Gastroesophageal sphincter (tissue), 4 donors: Measurements from ENCODE around the gene BCL2. TPM values are rescaled to one million over a fixed set of nuclear protein-coding genes. Genes with fewer than 3 reads are reported as not detected.

Experiments used
- ATAC-seq: fragments of 150-250 bp; one replicate; pipeline ENCODE4 v1.9.1; 2016; ENCODE audit warnings: mild to moderate bottlenecking, moderate library complexity
- H3K27ac ChIP-seq, 4 donors: fragments of 200-600 bp; sonication (generic) in 3 of 4; 1 replicate in 3 of 4; 2 replicates in 1 of 4; pipeline ENCODE4 v1.5.1; 2016 to 2019
- H3K27me3 ChIP-seq: fragments of 200-600 bp; sonication (generic); one replicate; pipeline ENCODE4 v1.5.1; 2019
- H3K36me3 ChIP-seq, 2 donors: fragments of 200-600 bp; sonication (generic); one replicate each; pipeline ENCODE4 v1.5.1; 2019; ENCODE audit warnings: control low read depth in 1 of 2
- H3K4me1 ChIP-seq, 3 donors: fragments of 200-600 bp; sonication (generic); 1 replicate in 2 of 3; 2 replicates in 1 of 3; pipeline ENCODE4 v1.5.1; 2016 to 2019; ENCODE audit warnings: control low read depth in 2 of 3
- H3K4me3 ChIP-seq, 2 donors: fragments of 200-600 bp; sonication (generic); one replicate each; pipeline ENCODE4 v1.5.1; 2019; ENCODE audit warnings: mild to moderate bottlenecking in 1 of 2, moderate library complexity in 1 of 2
- H3K9me3 ChIP-seq, 3 donors: fragments of 200-600 bp; sonication (generic); one replicate each; pipeline ENCODE4 v1.5.1; 2017 to 2019; ENCODE audit warnings: control low read depth in 2 of 3
- EP300 ChIP-seq: sonication (generic); formaldehyde crosslinking; IDR thresholded peaks from one replicate; pipeline ENCODE4 v1.6.1; 2017; ENCODE audit warnings: antibody characterized with exemption, mild to moderate bottlenecking
- POLR2A ChIP-seq, 2 donors: fragments of 450-650 bp; IDR thresholded peaks; one replicate each; pipeline ENCODE4 v1.6.1; 2017; ENCODE audit warnings: antibody characterized with exemption in 2 of 2, mild to moderate bottlenecking in 2 of 2, moderate library complexity in 1 of 2
- POLR2AphosphoS5 ChIP-seq: sonication (generic); formaldehyde crosslinking; IDR thresholded peaks from one replicate; pipeline ENCODE4 v1.6.1; 2017; ENCODE audit warnings: antibody characterized with exemption
- WGBS, 2 donors: methylation state at CpG; one replicate each; pipeline ENCODE4 v1.1.5; 2018; ENCODE audit warnings: low coverage in 1 of 2; 5-methylcytosine and 5-hydroxymethylcytosine counted together
- total RNA-seq, 4 donors: library from RNA; depleted of rRNA; stranded (reverse); fragments of >200 nt; gene quantifications; one replicate each; pipeline ENCODE4 v1.1.0, GENCODE V29; 2016
- TF ChIP-seq, protein P1 (sequence below), 4 experiments: fragments of 200-600 bp in 2 of 4; fragments of 450-650 bp in 2 of 4; sonication (generic) in 1 of 4; IDR thresholded peaks; one replicate each; pipeline ENCODE4 v1.5.1; 2017 to 2019; ENCODE audit warnings: antibody characterized with exemption in 4 of 4, mild to moderate bottlenecking in 2 of 4, moderate library complexity in 2 of 4

BCL2 gene
- total RNA-seq, 4 donors from 2014 or later, result 31.2 to 41.7 (median 32.7) TPM

DNA sequence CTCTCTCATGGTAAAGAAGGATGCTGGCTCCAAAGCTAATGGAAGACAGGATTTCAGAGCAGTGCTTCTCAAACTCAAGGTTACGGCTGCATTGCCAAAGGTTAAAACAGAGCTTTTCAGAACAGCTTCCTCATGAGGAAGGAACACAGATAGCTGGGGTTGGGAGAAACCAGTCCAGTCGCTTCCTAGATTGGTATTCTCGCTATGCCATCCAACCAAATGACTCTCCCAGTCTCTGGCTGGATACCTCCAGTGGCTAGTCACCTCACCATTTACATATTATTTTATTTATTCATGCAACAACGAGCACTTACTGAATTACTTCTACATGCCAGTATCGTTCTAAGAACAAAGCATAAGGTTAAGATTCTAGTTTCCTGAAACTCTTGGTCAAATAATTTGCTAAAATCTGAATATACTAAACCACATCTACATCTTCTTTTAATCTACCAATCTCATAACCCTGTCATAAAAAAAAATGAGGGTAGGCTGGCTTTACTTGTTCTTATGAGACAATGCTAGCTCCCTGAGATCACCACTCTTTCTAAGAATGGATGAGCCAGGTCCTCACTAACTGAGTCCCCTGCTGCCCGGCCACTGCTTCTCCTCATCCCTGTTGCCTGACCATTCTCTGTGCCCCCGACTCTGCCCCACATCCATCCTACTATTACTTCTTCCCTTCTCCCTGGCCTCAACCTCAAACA is 27.1 kb upstream of the BCL2 start:
- H3K4me3 ChIP-seq, result no peak overlapping the region
- peak overlapping the region in 3 of 4 donors; percentile 2 to 56 (median 50) for H3K27ac ChIP-seq
- WGBS, 2 donors, result 86 to 89% methylated on average over 5 to 7 of the region's 7 CpGs
- no peak for TF ChIP-seq EP300
- TF ChIP-seq, protein P1, sequence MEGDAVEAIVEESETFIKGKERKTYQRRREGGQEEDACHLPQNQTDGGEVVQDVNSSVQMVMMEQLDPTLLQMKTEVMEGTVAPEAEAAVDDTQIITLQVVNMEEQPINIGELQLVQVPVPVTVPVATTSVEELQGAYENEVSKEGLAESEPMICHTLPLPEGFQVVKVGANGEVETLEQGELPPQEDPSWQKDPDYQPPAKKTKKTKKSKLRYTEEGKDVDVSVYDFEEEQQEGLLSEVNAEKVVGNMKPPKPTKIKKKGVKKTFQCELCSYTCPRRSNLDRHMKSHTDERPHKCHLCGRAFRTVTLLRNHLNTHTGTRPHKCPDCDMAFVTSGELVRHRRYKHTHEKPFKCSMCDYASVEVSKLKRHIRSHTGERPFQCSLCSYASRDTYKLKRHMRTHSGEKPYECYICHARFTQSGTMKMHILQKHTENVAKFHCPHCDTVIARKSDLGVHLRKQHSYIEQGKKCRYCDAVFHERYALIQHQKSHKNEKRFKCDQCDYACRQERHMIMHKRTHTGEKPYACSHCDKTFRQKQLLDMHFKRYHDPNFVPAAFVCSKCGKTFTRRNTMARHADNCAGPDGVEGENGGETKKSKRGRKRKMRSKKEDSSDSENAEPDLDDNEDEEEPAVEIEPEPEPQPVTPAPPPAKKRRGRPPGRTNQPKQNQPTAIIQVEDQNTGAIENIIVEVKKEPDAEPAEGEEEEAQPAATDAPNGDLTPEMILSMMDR (IDR thresholded peaks at IDR 0.05), result no peak
- TF ChIP-seq POLR2AphosphoS5, result no peak
- TF ChIP-seq POLR2A (IDR thresholded peaks at IDR 0.05), result no peak
- ATAC-seq, result no peak
- H3K36me3 ChIP-seq, result peaks cover 0 to 99% of the 10 kb centered on the region in 2 donors
- no peaks in the 10 kb centered on the region for H3K9me3 ChIP-seq
- no peaks in the 10 kb centered on the region for H3K27me3 ChIP-seq
- peaks cover 0 to 26% (median 3%) of the 10 kb centered on the region in 3 donors for H3K4me1 ChIP-seq

DNA sequence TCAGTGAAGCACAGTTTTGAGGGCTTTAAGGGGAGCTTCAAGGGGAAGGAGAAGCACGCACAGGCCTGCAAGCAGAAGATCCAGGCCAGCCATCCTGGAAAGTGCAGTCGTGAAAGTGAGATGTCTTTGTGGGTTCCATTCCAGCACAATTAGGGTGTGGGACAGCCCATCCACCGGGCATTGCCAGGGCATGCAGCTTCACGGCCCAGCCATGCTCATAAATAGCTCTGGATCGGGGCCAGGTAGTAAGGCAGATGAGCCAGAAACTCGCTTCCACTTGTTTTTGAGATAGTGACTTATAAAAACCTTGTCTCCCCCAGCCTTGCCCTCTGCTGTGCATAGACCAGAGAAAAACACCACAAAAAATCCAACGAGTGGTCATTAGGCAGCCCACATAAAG is 26.5 kb upstream of the BCL2 start:
- no peak overlapping the region for H3K4me3 ChIP-seq
- peaks cover 0 to 26% (median 3%) of the 10 kb centered on the region in 3 donors for H3K4me1 ChIP-seq
- peak overlapping the region in 3 of 4 donors; percentile 2 to 56 (median 50) for H3K27ac ChIP-seq
- peaks cover 0 to 99% of the 10 kb centered on the region in 2 donors for H3K36me3 ChIP-seq
- WGBS, 2 donors, result 30 to 55% methylated on average over 2 to 6 of the region's 7 CpGs
- TF ChIP-seq POLR2A (IDR thresholded peaks at IDR 0.05) (no peak), EP300 (no peak), POLR2AphosphoS5 (no peak)
- TF ChIP-seq, protein P1 (IDR thresholded peaks at IDR 0.05), result no peak
- ATAC-seq, result no peak
- H3K9me3 ChIP-seq, result no peaks in the 10 kb centered on the region
- no peaks in the 10 kb centered on the region for H3K27me3 ChIP-seq

GRCh38 chr18:63344918-63345317 is 25.3 kb upstream of the BCL2 start:
- Histone ChIP-seq H3K27me3 (no peaks in the 10 kb centered on the region), H3K36me3 (peaks cover 0 to 99% of the 10 kb centered on the region in 2 donors), H3K9me3 (no peaks in the 10 kb centered on the region), H3K4me3 (no peak overlapping the region), H3K4me1 (peaks cover 0 to 36% (median 3%) of the 10 kb centered on the region in 3 donors), H3K27ac (no peak overlapping the region)
- 86 to 92% methylated on average over 1 of the region's 2 CpGs for WGBS, 2 donors
- ATAC-seq, result no peak
- TF ChIP-seq EP300, result no peak
- TF ChIP-seq POLR2AphosphoS5, result no peak
- TF ChIP-seq POLR2A (IDR thresholded peaks at IDR 0.05), result no peak
- TF ChIP-seq, protein P1 (IDR thresholded peaks at IDR 0.05), result no peak

- H3K27me3 ChIP-seq, result no peaks in the 10 kb centered on the region
- TF ChIP-seq, protein P1 (IDR thresholded peaks at IDR 0.05), result no peak
- peaks cover 0 to 37% (median 3%) of the 10 kb centered on the region in 3 donors for H3K4me1 ChIP-seq
- 83 to 84% methylated on average over 1 to 5 of the region's 5 CpGs for WGBS, 2 donors
- H3K4me3 ChIP-seq, result no peak overlapping the region
- no peak for ATAC-seq
- H3K36me3 ChIP-seq, result peaks cover 0 to 96% of the 10 kb centered on the region in 2 donors
- H3K27ac ChIP-seq, result no peak overlapping the region
- H3K9me3 ChIP-seq, result no peaks in the 10 kb centered on the region
These were observed 24.7 kb upstream of the BCL2 start for GRCh38 chr18:63344263-63344662.

GRCh38 chr18:63342206-63342605 is 22.6 kb upstream of the BCL2 start:
- Histone ChIP-seq H3K27me3 (no peaks in the 10 kb centered on the region), H3K27ac (no peak overlapping the region), H3K4me3 (no peak overlapping the region), H3K36me3 (peaks cover 0 to 97% of the 10 kb centered on the region in 2 donors), H3K4me1 (peaks cover 0 to 37% (median 3%) of the 10 kb centered on the region in 3 donors), H3K9me3 (no peaks in the 10 kb centered on the region)
- 31 to 42% methylated on average over 4 to 5 of the region's 5 CpGs for whole genome bisulfite sequencing, 2 donors
- no peak for TF ChIP-seq POLR2A (IDR thresholded peaks at IDR 0.05)
- TF ChIP-seq, protein P1 (IDR thresholded peaks at IDR 0.05), result peak; percentile 8 to 39 (median 20)
- no peak for ATAC-seq
